ENCODE data around the gene ALPI.

DNA sequence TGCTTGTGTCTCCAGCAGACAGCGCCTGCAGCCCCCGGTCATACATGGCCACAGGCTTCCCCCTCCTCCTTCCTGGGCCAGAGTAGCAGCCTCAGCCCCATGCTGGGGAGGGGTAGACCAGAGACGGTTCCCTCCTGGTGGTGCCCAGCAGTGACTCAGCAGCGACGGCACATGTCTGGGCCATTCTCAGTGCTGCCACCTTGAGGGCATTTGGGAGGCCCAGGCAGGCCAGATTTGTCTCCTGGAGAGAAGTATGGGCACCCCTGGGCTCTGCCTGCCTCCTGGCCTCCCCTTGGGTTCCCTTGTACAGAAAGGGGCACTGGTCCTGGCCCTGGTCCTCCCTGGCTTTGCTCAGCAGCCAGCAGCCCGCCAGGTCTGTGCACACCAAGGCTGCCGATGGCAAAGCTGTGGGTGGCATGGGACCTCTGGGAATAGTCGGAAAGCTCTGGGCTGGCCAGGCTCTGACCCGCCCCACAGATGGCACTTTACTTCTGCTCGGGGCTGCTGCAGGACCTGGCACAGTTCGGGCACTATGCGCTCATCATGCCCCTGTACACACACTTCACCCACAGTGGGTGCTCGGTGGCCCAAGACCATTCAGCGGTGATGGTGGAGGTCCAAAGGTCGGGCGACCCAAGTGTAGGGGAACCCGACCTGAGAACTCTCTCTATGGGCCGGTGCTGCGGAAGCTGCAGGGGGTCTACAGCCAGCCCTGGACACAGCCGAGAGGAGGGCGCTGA lies 11.4 kb upstream of the ALPI start:
- no peak for TF ChIP-seq REPIN1 (tag by site-specific recombination; IDR thresholded peaks at IDR 0.05; ENCODE audit: low read depth)
- no peak for TF ChIP-seq TSHZ1 (tag by site-specific recombination; IDR thresholded peaks at IDR 0.05; ENCODE audit: borderline replicate concordance)
- no peak for TF ChIP-seq ZNF112 (tag by site-specific recombination; IDR thresholded peaks at IDR 0.05)
- no peak for TF ChIP-seq ZNF76 (tag by site-specific recombination; IDR thresholded peaks at IDR 0.05; ENCODE audit: borderline replicate concordance, low read depth)
- peak; percentile 28; the same call in 1 of the 2 replicates for TF ChIP-seq CTCF (tag by site-specific recombination; IDR thresholded peaks at IDR 0.05)
- TF ChIP-seq ZNF704 (tag by site-specific recombination; IDR thresholded peaks at IDR 0.05) = no peak
- TF ChIP-seq RBAK (tag by site-specific recombination; IDR thresholded peaks at IDR 0.05) = no peak
- TF ChIP-seq ZBTB26 (tag by site-specific recombination; optimal IDR thresholded peaks at IDR 0.05) = no peak
- no peak for TF ChIP-seq ZNF510 (tag by site-specific recombination; IDR thresholded peaks at IDR 0.05; ENCODE audit: insufficient replicate concordance)
- TF ChIP-seq, protein P1, sequence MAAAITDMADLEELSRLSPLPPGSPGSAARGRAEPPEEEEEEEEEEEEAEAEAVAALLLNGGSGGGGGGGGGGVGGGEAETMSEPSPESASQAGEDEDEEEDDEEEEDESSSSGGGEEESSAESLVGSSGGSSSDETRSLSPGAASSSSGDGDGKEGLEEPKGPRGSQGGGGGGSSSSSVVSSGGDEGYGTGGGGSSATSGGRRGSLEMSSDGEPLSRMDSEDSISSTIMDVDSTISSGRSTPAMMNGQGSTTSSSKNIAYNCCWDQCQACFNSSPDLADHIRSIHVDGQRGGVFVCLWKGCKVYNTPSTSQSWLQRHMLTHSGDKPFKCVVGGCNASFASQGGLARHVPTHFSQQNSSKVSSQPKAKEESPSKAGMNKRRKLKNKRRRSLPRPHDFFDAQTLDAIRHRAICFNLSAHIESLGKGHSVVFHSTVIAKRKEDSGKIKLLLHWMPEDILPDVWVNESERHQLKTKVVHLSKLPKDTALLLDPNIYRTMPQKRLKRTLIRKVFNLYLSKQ (tag by site-specific recombination; IDR thresholded peaks at IDR 0.05; ENCODE audit: borderline replicate concordance) = no peak
- no peak for TF ChIP-seq ZEB2 (tag by site-specific recombination; IDR thresholded peaks at IDR 0.05)
- TF ChIP-seq ZNF114 (tag by site-specific recombination; IDR thresholded peaks at IDR 0.05) = no peak
